CD4-positive, alpha-beta T cell (primary cell): Measurements from ENCODE around the gene MCRIP1. TPM values are rescaled to one million over a fixed set of nuclear protein-coding genes. Genes with fewer than 3 reads are reported as not detected.
A peak's percentile ranks its signal among the peaks of the same experiment; 100 is the strongest.

Source experiments
- ATAC-seq: fragments of 200-7000 bp; cut with Tn5 transposase; one replicate; pipeline ENCODE4 v1.10.0; 2022; ENCODE audit warnings: mild to moderate bottlenecking; ENCODE audit not compliant: poor library complexity
- CTCF ChIA-PET: fragments of 350-600 bp; sonication (Branson Sonifier 250); formaldehyde crosslinking; loops from one replicate; lab custom pipeline; 2021; ENCODE audit warnings: antibody characterized with exemption, inconsistent platforms; lab: Charles Lee
- POLR2A ChIA-PET: fragments of 350-600 bp; sonication (Branson Sonifier 250); formaldehyde crosslinking; loops from one replicate; lab custom pipeline; 2021; ENCODE audit warnings: antibody characterized with exemption, inconsistent platforms; lab: Charles Lee
- DNase-seq, 14 experiments: peaks; one replicate each; pipeline ENCODE4 v3.0.0-alpha.2; 2013 to 2020; ENCODE audit warnings: mixed read lengths in 2 of 14
- H3K27ac ChIP-seq, 2 donors: one replicate each; pipeline versions ENCODE4 v1.5.1 to v1.7.0; 2013; ENCODE audit warnings: low read length in 2 of 2, low read depth in 1 of 2, mild to moderate bottlenecking in 1 of 2
- H3K27me3 ChIP-seq, 2 experiments: 1 replicate in 1 of 2; 2 replicates in 1 of 2; pipeline versions ENCODE4 v1.6.1 to v1.7.0; 2013; ENCODE audit warnings: low read length in 2 of 2, control low read depth in 1 of 2, mild to moderate bottlenecking in 1 of 2, moderate library complexity in 1 of 2; ENCODE audit not compliant: insufficient read depth in 2 of 2, control insufficient read depth in 1 of 2
- H3K36me3 ChIP-seq: one replicate; pipeline ENCODE4 v1.6.1; 2013; ENCODE audit warnings: low read length, control low read depth; ENCODE audit not compliant: insufficient read depth
- H3K4me1 ChIP-seq: one replicate; pipeline ENCODE4 v1.6.1; 2013; ENCODE audit warnings: low read length, control low read depth; ENCODE audit not compliant: insufficient read depth
- H3K4me3 ChIP-seq: one replicate; pipeline ENCODE4 v1.5.1; 2013; ENCODE audit warnings: mild to moderate bottlenecking, low read length, moderate library complexity
- H3K9me3 ChIP-seq, 2 experiments: 1 replicate in 1 of 2; 2 replicates in 1 of 2; pipeline versions ENCODE4 v1.6.1 to v1.7.0; 2013; ENCODE audit warnings: low read length in 2 of 2, mild to moderate bottlenecking in 2 of 2, control low read depth in 1 of 2, moderate library complexity in 1 of 2; ENCODE audit not compliant: control insufficient read depth in 1 of 2, insufficient read depth in 1 of 2
- H3K27ac Mint-ChIP-seq: one replicate; pipeline ENCODE4 v1.8.0; 2020; ENCODE audit warnings: mixed read lengths
- H3K27me3 Mint-ChIP-seq: one replicate; pipeline ENCODE4 v1.8.0; 2021; ENCODE audit warnings: mixed read lengths
- H3K36me3 Mint-ChIP-seq: one replicate; pipeline ENCODE4 v1.8.0; 2021; ENCODE audit warnings: low read depth, mixed read lengths
- H3K4me1 Mint-ChIP-seq: one replicate; pipeline ENCODE4 v1.8.0; 2021; ENCODE audit warnings: low read depth, mixed read lengths
- H3K4me3 Mint-ChIP-seq: one replicate; pipeline ENCODE4 v1.8.0; 2020; ENCODE audit warnings: mild to moderate bottlenecking, mixed read lengths
- H3K9me3 Mint-ChIP-seq: one replicate; pipeline ENCODE4 v1.8.0; 2020; ENCODE audit warnings: mixed read lengths
- CTCF ChIP-seq: fragments of 200-600 bp; IDR thresholded peaks from one replicate; pipeline ENCODE4 v1.8.0; 2022; ENCODE audit warnings: antibody characterized with exemption, mild to moderate bottlenecking
- intact Hi-C, 2 experiments: fragments of 100-400 bp; cut with DNase I in 1 of 2; cut with micrococcal nuclease in 1 of 2; formaldehyde crosslinking; loops; one replicate each; pipeline versions ENCODE4 v1.15.1 to v1.9.0; 2023 to 2025; cut with DNase I, micrococcal nuclease
- total RNA-seq, 174 experiments: library from RNA in 2 of 174; stranded (reverse) in 2 of 174; gene quantifications; one replicate each; pipeline ENCODE4 v1.2.3 and lab custom pipeline; 2021 to 2026

The MCRIP1 gene
- total RNA-seq, 2 experiments from 2014 or later: 36.9 to 37.7 TPM

- Mint-ChIP-seq H3K36me3 (no peaks in the 10 kb centered on the region), H3K9me3 (no peaks in the 10 kb centered on the region), H3K4me1 (no peaks in the 10 kb centered on the region), H3K4me3 (no peak overlapping the region), H3K27ac (no peak overlapping the region), H3K27me3 (peaks cover 28% of the 10 kb centered on the region)
- peaks cover 0 to 4% of the 10 kb centered on the region in 2 experiments for H3K9me3 ChIP-seq
- no peak overlapping the region for H3K4me3 ChIP-seq
- no peak for ATAC-seq
- ChIA-PET POLR2A (no interaction called here), CTCF (no interaction called here)
- peaks cover 4% of the 10 kb centered on the region for H3K4me1 ChIP-seq
- intact Hi-C loops: no loop called here
- H3K27ac ChIP-seq: no peak overlapping the region
- peaks cover 18 to 39% of the 10 kb centered on the region in 2 experiments for H3K27me3 ChIP-seq
- TF ChIP-seq CTCF: no peak
- DNase-seq: no peak
- H3K36me3 ChIP-seq: no peaks in the 10 kb centered on the region
These were observed 23.5 kb downstream of the MCRIP1 start for GRCh38 chr17:81809556-81809998.

DNA sequence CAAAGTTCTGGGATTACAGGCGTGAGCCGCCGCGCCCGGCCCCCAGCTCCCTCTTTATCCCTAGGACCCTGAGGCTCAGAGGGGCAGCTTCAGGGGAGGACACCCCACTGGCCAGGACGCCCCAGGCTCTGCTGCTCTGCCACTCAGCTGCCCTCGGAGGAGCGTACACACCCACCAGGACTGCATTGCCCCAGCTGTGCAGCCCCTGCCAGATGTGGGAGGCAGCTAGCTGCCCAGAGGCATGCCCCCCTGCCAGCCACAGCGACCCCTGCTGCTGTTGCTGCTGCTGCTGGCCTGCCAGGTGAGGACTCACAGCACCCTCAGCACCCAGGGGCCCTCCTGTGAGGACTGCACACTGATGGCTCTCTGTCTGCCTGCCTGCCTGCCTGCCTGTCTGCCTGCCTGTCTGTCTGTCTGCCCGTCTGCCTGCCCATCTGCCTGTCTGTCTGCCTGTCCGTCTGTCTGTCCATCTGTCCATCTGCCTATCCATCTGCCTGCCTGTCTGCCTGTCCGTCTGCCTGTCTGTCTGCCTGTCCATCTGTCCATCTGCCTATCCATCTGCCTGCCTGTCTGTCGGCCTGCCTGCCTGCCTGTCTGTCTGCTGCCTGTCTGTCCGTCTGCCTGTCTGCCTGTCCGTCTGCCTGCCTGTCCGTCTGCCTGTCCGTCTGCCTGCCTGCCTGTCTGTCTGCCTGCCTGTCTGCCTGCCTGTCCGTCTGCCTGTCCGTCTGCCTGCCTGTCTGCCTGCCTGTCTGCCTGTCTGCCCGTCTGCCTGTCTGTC lies 24.1 kb downstream of the MCRIP1 start:
- POLR2A ChIA-PET: no interaction called here
- peaks cover 4% of the 10 kb centered on the region for H3K4me1 ChIP-seq
- no peak overlapping the region for H3K4me3 ChIP-seq
- H3K4me1 Mint-ChIP-seq: no peaks in the 10 kb centered on the region
- no peaks in the 10 kb centered on the region for H3K36me3 Mint-ChIP-seq
- H3K27ac Mint-ChIP-seq: no peak overlapping the region
- ATAC-seq (no peak), DNase-seq (peak in 1 of 14 experiments; percentile 9)
- H3K27me3 ChIP-seq: peaks cover 18 to 39% of the 10 kb centered on the region in 2 experiments
- H3K27me3 Mint-ChIP-seq: peaks cover 28% of the 10 kb centered on the region
- no peak overlapping the region for H3K4me3 Mint-ChIP-seq
- no peaks in the 10 kb centered on the region for H3K9me3 Mint-ChIP-seq
- H3K27ac ChIP-seq: no peak overlapping the region
- H3K36me3 ChIP-seq: no peaks in the 10 kb centered on the region
- TF ChIP-seq CTCF: no peak
- intact Hi-C loops: no loop called here
- peaks cover 0 to 4% of the 10 kb centered on the region in 2 experiments for H3K9me3 ChIP-seq
- CTCF ChIA-PET: no interaction called here

- ATAC-seq (no peak), DNase-seq (no peak)
- ChIA-PET POLR2A (interaction anchor here (0.5 kb wide), 1 partner anchor 1501 kb away, joined by 4 read pairs; no protein-coding TSS in a partner anchor), CTCF (no interaction called here)
- intact Hi-C loops: no loop called here
- no peaks in the 10 kb centered on the region for H3K36me3 ChIP-seq
- H3K4me3 Mint-ChIP-seq: no peak overlapping the region
- no peaks in the 10 kb centered on the region for H3K9me3 Mint-ChIP-seq
- peaks cover 0 to 4% of the 10 kb centered on the region in 2 experiments for H3K9me3 ChIP-seq
- no peaks in the 10 kb centered on the region for H3K36me3 Mint-ChIP-seq
- H3K27me3 ChIP-seq: peaks cover 24 to 46% of the 10 kb centered on the region in 2 experiments
- peaks cover 33% of the 10 kb centered on the region for H3K27me3 Mint-ChIP-seq
- no peaks in the 10 kb centered on the region for H3K4me1 Mint-ChIP-seq
- H3K27ac Mint-ChIP-seq: no peak overlapping the region
- H3K4me1 ChIP-seq: peaks cover 11% of the 10 kb centered on the region
- H3K27ac ChIP-seq: no peak overlapping the region
- H3K4me3 ChIP-seq: no peak overlapping the region
- TF ChIP-seq CTCF: no peak
These were observed 25.3 kb downstream of the MCRIP1 start for GRCh38 chr17:81807839-81808238.
